ENCODE data around the gene VRTN. TPM values are rescaled to one million over a fixed set of nuclear protein-coding genes. Genes with fewer than 3 reads are reported as not detected.
A peak's percentile ranks its signal among the peaks of the same experiment; 100 is the strongest.

Gene VRTN
- polyA plus RNA-seq, 1 donor, result 0.69 TPM

GRCh38 chr14:74394549-74394948, 46.3 kb downstream of the VRTN start:
- Histone ChIP-seq H3K27ac (ENCODE audit: low read length) (no peak overlapping the region), H3K27me3 (ENCODE audit: control insufficient read depth, insufficient read depth, low read length) (peaks cover 40% of the 10 kb centered on the region), H3K9me3 (ENCODE audit: control insufficient read depth, low read depth, low read length) (no peaks in the 10 kb centered on the region), H3K36me3 (ENCODE audit: control insufficient read depth, insufficient read depth, low read length) (no peaks in the 10 kb centered on the region), H3K4me3 (ENCODE audit: low read length) (no peak overlapping the region), H3K4me1 (ENCODE audit: control insufficient read depth, insufficient read depth, low read length) (no peaks in the 10 kb centered on the region)
- DNase-seq, result no peak
- no CpG with 5 or more reads among the region's 2 CpGs for WGBS (ENCODE audit: insufficient coverage, low lambda C conversion rate)

DNA sequence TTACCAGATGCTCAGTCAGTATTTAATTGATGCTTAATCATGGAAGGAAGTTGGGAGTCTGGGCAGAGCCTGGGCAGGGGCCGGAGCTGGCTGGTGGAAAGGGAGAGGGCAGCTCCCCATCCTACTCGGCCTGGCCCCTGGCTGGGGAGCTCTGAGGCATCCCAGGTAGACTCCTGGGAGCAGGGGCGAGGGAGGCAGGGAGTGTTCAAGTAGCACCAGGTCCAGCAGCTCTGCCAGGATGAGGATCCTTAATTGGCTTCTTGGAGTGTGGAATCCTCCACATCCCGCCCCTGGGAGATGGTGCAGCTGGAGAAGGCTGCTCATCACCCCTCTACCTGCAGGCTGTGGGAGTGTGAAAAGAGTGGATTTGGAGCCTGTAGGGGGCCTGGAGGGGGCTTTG, 46.8 kb downstream of the VRTN start:
- H3K27ac ChIP-seq (ENCODE audit: low read length), result no peak overlapping the region
- H3K9me3 ChIP-seq (ENCODE audit: control insufficient read depth, low read depth, low read length), result no peaks in the 10 kb centered on the region
- peaks cover 37% of the 10 kb centered on the region for H3K27me3 ChIP-seq (ENCODE audit: control insufficient read depth, insufficient read depth, low read length)
- DNase-seq, result no peak
- WGBS (ENCODE audit: insufficient coverage, low lambda C conversion rate), result no CpG with 5 or more reads among the region's 4 CpGs
- no peak overlapping the region for H3K4me3 ChIP-seq (ENCODE audit: low read length)
- H3K36me3 ChIP-seq (ENCODE audit: control insufficient read depth, insufficient read depth, low read length), result no peaks in the 10 kb centered on the region
- no peaks in the 10 kb centered on the region for H3K4me1 ChIP-seq (ENCODE audit: control insufficient read depth, insufficient read depth, low read length)

DNA sequence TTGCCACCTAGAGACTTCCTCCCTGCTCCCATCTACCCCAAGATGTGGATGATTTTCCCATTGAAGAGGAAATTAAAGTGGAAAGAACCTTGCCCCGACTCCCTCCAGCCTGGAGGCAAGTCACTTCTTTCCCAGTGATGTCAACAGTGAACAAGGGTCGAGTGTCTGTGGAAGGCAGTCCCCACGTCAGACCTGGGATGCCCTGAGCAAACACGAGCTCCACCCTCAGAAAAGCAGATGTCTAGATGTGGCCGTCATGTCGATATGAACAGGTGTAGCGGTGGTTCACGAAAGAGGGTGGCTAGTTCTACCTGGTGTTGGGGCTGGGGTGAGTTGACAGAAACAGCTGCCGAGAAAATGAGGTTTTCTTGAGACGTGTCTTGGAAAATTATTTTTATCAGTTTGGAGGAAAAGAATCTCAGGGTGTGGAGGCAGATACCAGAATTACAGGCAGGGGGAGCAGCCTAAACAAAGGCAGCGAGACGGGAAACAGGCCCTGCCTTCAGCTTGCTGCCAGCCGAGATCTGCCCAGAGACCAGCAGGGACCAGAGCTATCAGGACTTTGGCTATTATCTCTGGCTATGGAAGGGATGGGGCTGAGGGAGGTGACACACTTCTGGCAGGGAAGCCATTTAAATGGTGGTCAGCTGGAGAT, 51.9 kb downstream of the VRTN start:
- no CpG with 5 or more reads among the region's 13 CpGs for WGBS (ENCODE audit: insufficient coverage, low lambda C conversion rate)
- peaks cover 24% of the 10 kb centered on the region for H3K27me3 ChIP-seq (ENCODE audit: control insufficient read depth, insufficient read depth, low read length)
- H3K36me3 ChIP-seq (ENCODE audit: control insufficient read depth, insufficient read depth, low read length), result no peaks in the 10 kb centered on the region
- peaks cover 16% of the 10 kb centered on the region for H3K4me1 ChIP-seq (ENCODE audit: control insufficient read depth, insufficient read depth, low read length)
- H3K27ac ChIP-seq (ENCODE audit: low read length), result no peak overlapping the region
- H3K4me3 ChIP-seq (ENCODE audit: low read length), result no peak overlapping the region
- H3K9me3 ChIP-seq (ENCODE audit: control insufficient read depth, low read depth, low read length), result no peaks in the 10 kb centered on the region
- peak; percentile 39 to 57 for DNase-seq

GRCh38 chr14:74400919-74401503, 52.7 kb downstream of the VRTN start:
- peaks cover 16% of the 10 kb centered on the region for H3K27me3 ChIP-seq (ENCODE audit: control insufficient read depth, insufficient read depth, low read length)
- WGBS (ENCODE audit: insufficient coverage, low lambda C conversion rate), result no CpG with 5 or more reads among the region's 8 CpGs
- H3K4me1 ChIP-seq (ENCODE audit: control insufficient read depth, insufficient read depth, low read length), result peaks cover 16% of the 10 kb centered on the region
- no peak overlapping the region for H3K27ac ChIP-seq (ENCODE audit: low read length)
- no peaks in the 10 kb centered on the region for H3K36me3 ChIP-seq (ENCODE audit: control insufficient read depth, insufficient read depth, low read length)
- H3K4me3 ChIP-seq (ENCODE audit: low read length), result no peak overlapping the region
- H3K9me3 ChIP-seq (ENCODE audit: control insufficient read depth, low read depth, low read length), result no peaks in the 10 kb centered on the region
- peak in 1 of 2 donors; percentile 20 for DNase-seq

DNA sequence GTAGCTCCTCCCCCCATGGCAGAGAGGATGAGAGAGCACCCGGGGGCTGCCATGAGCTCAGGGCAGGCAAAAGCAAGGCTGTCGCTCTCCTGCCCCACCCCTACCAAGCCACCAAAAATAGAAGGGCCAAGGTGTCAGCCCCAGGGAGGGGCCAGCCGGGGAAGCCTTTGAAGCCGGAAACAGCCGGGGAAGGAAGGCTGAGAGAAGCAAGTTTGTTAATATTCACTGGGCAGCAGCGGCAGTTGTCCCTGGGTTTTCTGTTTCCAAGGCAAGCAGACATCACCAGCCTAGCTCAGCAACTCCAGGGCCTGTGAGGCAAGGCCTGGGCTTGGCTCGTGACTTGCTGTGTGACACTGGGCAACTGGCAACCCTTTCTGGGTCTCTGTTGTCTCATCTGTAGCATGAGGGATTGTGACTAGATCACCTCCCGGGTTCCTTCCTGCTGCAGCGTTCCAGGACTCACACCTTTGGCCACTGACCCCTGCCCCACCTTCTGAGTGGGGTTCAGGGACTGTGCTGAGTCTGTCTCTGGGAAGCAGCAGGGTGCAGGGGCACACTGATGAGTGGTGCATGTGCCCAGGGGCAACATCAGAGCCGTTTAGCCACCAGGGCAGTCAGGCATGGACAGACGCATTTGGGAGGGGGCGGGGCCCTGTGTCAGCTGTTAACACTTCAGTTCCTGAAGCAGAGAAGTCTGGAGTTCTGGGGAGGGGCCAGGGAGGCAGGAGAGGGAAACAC, 53.4 kb downstream of the VRTN start:
- H3K4me1 ChIP-seq (ENCODE audit: control insufficient read depth, insufficient read depth, low read length), result peaks cover 16% of the 10 kb centered on the region
- no peak overlapping the region for H3K4me3 ChIP-seq (ENCODE audit: low read length)
- H3K36me3 ChIP-seq (ENCODE audit: control insufficient read depth, insufficient read depth, low read length), result no peaks in the 10 kb centered on the region
- WGBS (ENCODE audit: insufficient coverage, low lambda C conversion rate), result no CpG with 5 or more reads among the region's 12 CpGs
- peak in 1 of 2 donors; percentile 37 for DNase-seq
- H3K27ac ChIP-seq (ENCODE audit: low read length), result no peak overlapping the region
- H3K9me3 ChIP-seq (ENCODE audit: control insufficient read depth, low read depth, low read length), result no peaks in the 10 kb centered on the region
- H3K27me3 ChIP-seq (ENCODE audit: control insufficient read depth, insufficient read depth, low read length), result peaks cover 12% of the 10 kb centered on the region

DNA sequence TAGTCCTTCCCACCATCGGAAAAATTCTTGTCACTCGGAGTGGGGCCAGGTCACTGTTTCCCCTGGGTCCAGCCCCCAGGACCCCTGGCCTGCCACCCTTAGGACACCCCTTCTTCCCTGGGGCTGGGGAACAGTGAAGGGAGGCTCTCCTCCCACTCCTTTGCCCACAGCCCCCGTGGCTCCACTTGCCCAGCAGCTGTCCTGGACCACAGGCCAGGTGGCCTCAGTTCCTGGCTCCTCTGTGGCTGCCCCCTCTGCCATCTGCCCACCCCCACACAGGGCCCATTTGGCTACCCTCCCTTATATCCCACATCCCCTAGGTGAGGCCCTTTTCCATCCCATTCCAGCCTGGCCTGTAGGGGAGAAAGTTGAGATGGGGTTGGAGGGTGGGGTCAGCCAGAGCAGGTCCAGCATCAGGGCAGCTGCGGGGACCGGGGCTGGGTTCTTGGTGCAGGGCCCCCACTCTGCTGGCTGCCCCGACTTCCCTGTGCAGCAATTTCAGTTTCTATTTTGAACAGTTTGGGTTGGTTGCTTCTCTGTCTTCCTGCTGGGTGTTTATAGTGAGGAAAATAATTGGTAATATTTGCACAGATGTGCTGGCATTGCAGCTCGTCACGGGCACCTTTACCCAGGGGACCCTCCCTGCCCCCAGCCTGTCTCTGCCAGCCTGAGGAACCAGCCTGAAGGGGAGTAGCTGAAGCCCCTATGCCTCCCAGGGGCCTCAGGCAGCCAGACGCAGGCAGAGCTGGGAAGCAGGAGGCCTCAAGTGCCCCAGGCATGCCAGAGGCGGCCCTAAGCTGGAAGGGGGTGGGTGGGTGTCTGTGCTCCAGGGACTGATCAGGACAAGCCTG, 54.4 kb downstream of the VRTN start:
- WGBS (ENCODE audit: insufficient coverage, low lambda C conversion rate), result no CpG with 5 or more reads among the region's 10 CpGs
- no peak overlapping the region for H3K27ac ChIP-seq (ENCODE audit: low read length)
- H3K9me3 ChIP-seq (ENCODE audit: control insufficient read depth, low read depth, low read length), result no peaks in the 10 kb centered on the region
- peaks cover 8% of the 10 kb centered on the region for H3K27me3 ChIP-seq (ENCODE audit: control insufficient read depth, insufficient read depth, low read length)
- DNase-seq, result no peak
- H3K36me3 ChIP-seq (ENCODE audit: control insufficient read depth, insufficient read depth, low read length), result no peaks in the 10 kb centered on the region
- peaks cover 16% of the 10 kb centered on the region for H3K4me1 ChIP-seq (ENCODE audit: control insufficient read depth, insufficient read depth, low read length)
- H3K4me3 ChIP-seq (ENCODE audit: low read length), result no peak overlapping the region

- Histone ChIP-seq H3K36me3 (ENCODE audit: control insufficient read depth, insufficient read depth, low read length) (no peaks in the 10 kb centered on the region), H3K4me1 (ENCODE audit: control insufficient read depth, insufficient read depth, low read length) (peaks cover 16% of the 10 kb centered on the region), H3K27ac (ENCODE audit: low read length) (no peak overlapping the region), H3K9me3 (ENCODE audit: control insufficient read depth, low read depth, low read length) (no peaks in the 10 kb centered on the region), H3K27me3 (ENCODE audit: control insufficient read depth, insufficient read depth, low read length) (peaks cover 5% of the 10 kb centered on the region), H3K4me3 (ENCODE audit: low read length) (no peak overlapping the region)
- DNase-seq, result no peak
- no CpG with 5 or more reads among the region's 12 CpGs for WGBS (ENCODE audit: insufficient coverage, low lambda C conversion rate)
Measured at GRCh38 chr14:74403619-74404417, 55.5 kb downstream of the VRTN start.

DNA sequence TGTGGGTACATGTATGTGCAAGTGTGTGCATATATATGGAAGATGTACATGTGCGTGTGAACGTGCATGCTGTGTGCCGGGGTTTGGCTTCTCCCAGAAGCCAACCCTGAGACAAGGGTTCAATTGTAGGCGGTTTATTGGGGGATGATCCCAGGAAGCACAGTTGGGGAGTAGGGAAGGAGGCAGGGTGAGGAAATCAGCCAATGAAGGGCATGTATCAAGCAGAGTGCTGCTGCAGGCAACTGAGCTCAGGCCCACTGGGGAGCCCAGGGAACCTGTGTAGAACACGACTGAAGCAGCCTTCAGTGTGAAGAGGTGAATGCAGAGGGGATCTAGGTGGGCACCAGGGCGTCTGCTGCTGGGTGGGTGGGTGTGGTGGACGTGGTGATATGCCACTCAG, 56.2 kb downstream of the VRTN start:
- H3K27me3 ChIP-seq (ENCODE audit: control insufficient read depth, insufficient read depth, low read length), result peaks cover 5% of the 10 kb centered on the region
- WGBS (ENCODE audit: insufficient coverage, low lambda C conversion rate), result no CpG with 5 or more reads among the region's 7 CpGs
- no peaks in the 10 kb centered on the region for H3K36me3 ChIP-seq (ENCODE audit: control insufficient read depth, insufficient read depth, low read length)
- H3K4me1 ChIP-seq (ENCODE audit: control insufficient read depth, insufficient read depth, low read length), result peaks cover 16% of the 10 kb centered on the region
- no peak overlapping the region for H3K27ac ChIP-seq (ENCODE audit: low read length)
- no peak overlapping the region for H3K4me3 ChIP-seq (ENCODE audit: low read length)
- no peaks in the 10 kb centered on the region for H3K9me3 ChIP-seq (ENCODE audit: control insufficient read depth, low read depth, low read length)
- no peak for DNase-seq

GRCh38 chr14:74405663-74406062, 57.4 kb downstream of the VRTN start:
- H3K27ac ChIP-seq (ENCODE audit: low read length), result no peak overlapping the region
- no peaks in the 10 kb centered on the region for H3K36me3 ChIP-seq (ENCODE audit: control insufficient read depth, insufficient read depth, low read length)
- no peaks in the 10 kb centered on the region for H3K9me3 ChIP-seq (ENCODE audit: control insufficient read depth, low read depth, low read length)
- DNase-seq, result no peak
- H3K27me3 ChIP-seq (ENCODE audit: control insufficient read depth, insufficient read depth, low read length), result peaks cover 5% of the 10 kb centered on the region
- no CpG with 5 or more reads among the region's 4 CpGs for WGBS (ENCODE audit: insufficient coverage, low lambda C conversion rate)
- H3K4me1 ChIP-seq (ENCODE audit: control insufficient read depth, insufficient read depth, low read length), result peaks cover 16% of the 10 kb centered on the region
- H3K4me3 ChIP-seq (ENCODE audit: low read length), result no peak overlapping the region
